MV-4-11 (cell line): ENCODE data around the gene CXXC5.

Experiments
- DNase-seq: peaks from one replicate; lab custom pipeline; 2025; lab: John Stamatoyannopoulos, UW

Gene CXXC5

GRCh38 chr5:139666551-139666950, 18.4 kb downstream of the CXXC5 start:
- no peak for DNase-seq

GRCh38 chr5:139667001-139667729, 19.0 kb downstream of the CXXC5 start:
- no peak for DNase-seq

- no peak for DNase-seq
These were observed 19.5 kb downstream of the CXXC5 start for GRCh38 chr5:139667730-139668063.

GRCh38 chr5:139668064-139668880, 20.1 kb downstream of the CXXC5 start:
- peak; percentile 40 for DNase-seq

- DNase-seq: no peak
These were observed 20.9 kb downstream of the CXXC5 start for GRCh38 chr5:139668924-139669661.

- DNase-seq: peak; percentile 41
These were observed 21.7 kb downstream of the CXXC5 start for GRCh38 chr5:139669662-139670368.

GRCh38 chr5:139670369-139671095, 22.4 kb downstream of the CXXC5 start:
- DNase-seq: peak; percentile 41

- DNase-seq: peak; percentile 47
These were observed 23.1 kb downstream of the CXXC5 start for GRCh38 chr5:139671096-139671841.

- DNase-seq: no peak
These were observed 27.1 kb downstream of the CXXC5 start for GRCh38 chr5:139675213-139675612.

- no peak for DNase-seq
These were observed 27.7 kb downstream of the CXXC5 start for GRCh38 chr5:139675825-139676224.

GRCh38 chr5:139676406-139676805, 28.3 kb downstream of the CXXC5 start:
- no peak for DNase-seq

- no peak for DNase-seq
These were observed 29.0 kb downstream of the CXXC5 start for GRCh38 chr5:139676951-139677735.

- no peak for DNase-seq
These were observed 29.8 kb downstream of the CXXC5 start for GRCh38 chr5:139677736-139678613.

GRCh38 chr5:139678751-139679750, 30.9 kb downstream of the CXXC5 start:
- no peak for DNase-seq

GRCh38 chr5:139680368-139681111, 32.4 kb downstream of the CXXC5 start:
- DNase-seq: no peak

GRCh38 chr5:139681112-139681458, 32.9 kb downstream of the CXXC5 start:
- no peak for DNase-seq

GRCh38 chr5:139681466-139681865, 33.3 kb downstream of the CXXC5 start:
- DNase-seq: no peak
